ENCODE data around the gene IL18RAP. TPM values are rescaled to one million over a fixed set of nuclear protein-coding genes. Genes with fewer than 3 reads are reported as not detected.

IL18RAP gene
- polyA plus RNA-seq: 1.0 TPM
- long read RNA-seq, donor 1: 0 reads
- long read RNA-seq, donor 2: 0 reads
- long read RNA-seq, donor 3: 0 reads
- long read RNA-seq, donor 4: 0 reads
- long read RNA-seq, donor 5: 0 reads
- long read RNA-seq, donor 6, partial matches to known transcripts: 0 of 1 reads
- long read RNA-seq, donor 6, other reads (novel, unspliced or antisense): 0 of 1 reads
- long read RNA-seq, donor 7: 0 reads
- long read RNA-seq, donor 8: 0 reads
- long read RNA-seq, donor 9: 0 reads
- long read RNA-seq, donor 10: 0 reads
- long read RNA-seq, donor 11: 0 reads

DNA sequence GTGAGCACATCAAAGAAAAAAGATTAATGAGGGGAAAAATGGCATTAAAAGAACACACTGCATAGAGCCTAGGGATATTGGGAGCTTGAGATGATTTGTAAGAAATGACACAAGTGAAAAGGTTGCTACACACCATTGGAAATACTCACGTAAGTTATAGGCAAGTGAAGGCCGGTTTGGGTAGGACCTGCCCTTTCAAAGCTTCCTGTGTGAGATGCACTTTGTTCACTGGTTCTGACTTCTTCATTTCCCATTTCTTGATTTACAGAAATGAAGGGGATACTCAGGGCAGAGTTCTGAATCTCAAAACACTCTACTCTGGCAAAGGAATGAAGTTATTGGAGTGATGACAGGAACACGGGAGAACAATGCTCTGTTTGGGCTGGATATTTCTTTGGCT lies at the start of gene IL18RAP:
IL18RAP (plus strand) TSS at position 251 of the 400 bp plus-strand sequence; CDS start at position 369, 118 bp downstream.
- no peaks in the 10 kb centered on the region for H3K4me1 ChIP-seq (ENCODE audit: control insufficient read depth, insufficient read depth, low read length)
- no peak within 1 kb of the TSS for H3K4me3 ChIP-seq (ENCODE audit: low read length)
- 100% methylated on average over 1 of the region's 3 CpGs for WGBS (ENCODE audit: insufficient coverage, low lambda C conversion rate)

GRCh38 chr2:102376052-102376591 lies 46.8 kb upstream of the IL18RAP start:
- H3K4me3 ChIP-seq (ENCODE audit: low read length): no peak overlapping the region
- no peaks in the 10 kb centered on the region for H3K36me3 ChIP-seq (ENCODE audit: control insufficient read depth, insufficient read depth, low read length)
- H3K4me1 ChIP-seq (ENCODE audit: control insufficient read depth, insufficient read depth, low read length): no peaks in the 10 kb centered on the region
- no peak overlapping the region for H3K27ac ChIP-seq (ENCODE audit: low read length)
- 100% methylated on average over 1 of the region's 1 CpG for WGBS (ENCODE audit: insufficient coverage, low lambda C conversion rate)
- DNase-seq: no peak
- H3K27me3 ChIP-seq (ENCODE audit: control insufficient read depth, insufficient read depth, low read length): no peaks in the 10 kb centered on the region
- no peaks in the 10 kb centered on the region for H3K9me3 ChIP-seq (ENCODE audit: control insufficient read depth, low read depth, low read length)

More for the DNA sequence above, at the start of gene IL18RAP:
- no peaks in the 10 kb centered on the region for H3K9me3 ChIP-seq (ENCODE audit: control insufficient read depth, low read depth, low read length)
- no peak within 1 kb of the TSS for H3K27ac ChIP-seq (ENCODE audit: low read length)
- no peaks in the 10 kb centered on the region for H3K27me3 ChIP-seq (ENCODE audit: control insufficient read depth, insufficient read depth, low read length)
- H3K36me3 ChIP-seq (ENCODE audit: control insufficient read depth, insufficient read depth, low read length): no peaks in the 10 kb centered on the region
- DNase-seq: no peak

DNA sequence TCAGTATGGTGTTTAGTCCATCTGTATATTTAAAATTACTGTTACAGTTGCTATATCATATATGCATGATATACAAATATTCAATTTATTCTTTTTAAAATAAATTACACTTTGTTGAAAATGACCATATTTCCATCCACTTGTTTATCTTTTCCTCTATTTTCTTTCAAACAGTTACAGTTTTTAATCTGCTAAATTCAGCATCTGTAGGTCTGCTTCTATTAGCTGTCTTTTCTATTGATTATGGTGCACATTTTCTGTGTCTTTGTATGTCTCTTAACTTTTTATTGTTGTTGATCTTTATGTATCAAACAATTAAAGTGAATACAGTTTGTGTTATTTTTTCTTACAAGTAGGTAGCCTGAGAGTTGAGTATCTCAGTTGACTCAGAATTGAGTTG lies 39.2 kb upstream of the IL18RAP start:
- Histone ChIP-seq H3K27ac (ENCODE audit: low read length) (no peak overlapping the region), H3K36me3 (ENCODE audit: control insufficient read depth, insufficient read depth, low read length) (no peaks in the 10 kb centered on the region), H3K27me3 (ENCODE audit: control insufficient read depth, insufficient read depth, low read length) (no peaks in the 10 kb centered on the region), H3K9me3 (ENCODE audit: control insufficient read depth, low read depth, low read length) (peaks cover 2% of the 10 kb centered on the region), H3K4me3 (ENCODE audit: low read length) (no peak overlapping the region), H3K4me1 (ENCODE audit: control insufficient read depth, insufficient read depth, low read length) (no peaks in the 10 kb centered on the region)
- DNase-seq: no peak

GRCh38 chr2:102385522-102385921 lies 37.4 kb upstream of the IL18RAP start:
- H3K36me3 ChIP-seq (ENCODE audit: control insufficient read depth, insufficient read depth, low read length): no peaks in the 10 kb centered on the region
- H3K4me3 ChIP-seq (ENCODE audit: low read length): no peak overlapping the region
- no peak overlapping the region for H3K27ac ChIP-seq (ENCODE audit: low read length)
- WGBS (ENCODE audit: insufficient coverage, low lambda C conversion rate): no CpG with 5 or more reads among the region's 1 CpG
- DNase-seq: no peak
- H3K9me3 ChIP-seq (ENCODE audit: control insufficient read depth, low read depth, low read length): peaks cover 2% of the 10 kb centered on the region
- H3K4me1 ChIP-seq (ENCODE audit: control insufficient read depth, insufficient read depth, low read length): no peaks in the 10 kb centered on the region
- H3K27me3 ChIP-seq (ENCODE audit: control insufficient read depth, insufficient read depth, low read length): no peaks in the 10 kb centered on the region

GRCh38 chr2:102386004-102386403 lies 37.0 kb upstream of the IL18RAP start:
- Histone ChIP-seq H3K4me3 (ENCODE audit: low read length) (no peak overlapping the region), H3K36me3 (ENCODE audit: control insufficient read depth, insufficient read depth, low read length) (no peaks in the 10 kb centered on the region), H3K4me1 (ENCODE audit: control insufficient read depth, insufficient read depth, low read length) (no peaks in the 10 kb centered on the region), H3K27me3 (ENCODE audit: control insufficient read depth, insufficient read depth, low read length) (no peaks in the 10 kb centered on the region), H3K9me3 (ENCODE audit: control insufficient read depth, low read depth, low read length) (peaks cover 2% of the 10 kb centered on the region), H3K27ac (ENCODE audit: low read length) (no peak overlapping the region)
- no peak for DNase-seq
- no CpG with 5 or more reads among the region's 3 CpGs for WGBS (ENCODE audit: insufficient coverage, low lambda C conversion rate)

- Histone ChIP-seq H3K27ac (ENCODE audit: low read length) (no peak overlapping the region), H3K4me3 (ENCODE audit: low read length) (no peak overlapping the region), H3K9me3 (ENCODE audit: control insufficient read depth, low read depth, low read length) (peaks cover 2% of the 10 kb centered on the region), H3K4me1 (ENCODE audit: control insufficient read depth, insufficient read depth, low read length) (no peaks in the 10 kb centered on the region), H3K36me3 (ENCODE audit: control insufficient read depth, insufficient read depth, low read length) (no peaks in the 10 kb centered on the region), H3K27me3 (ENCODE audit: control insufficient read depth, insufficient read depth, low read length) (no peaks in the 10 kb centered on the region)
- DNase-seq: peak in 1 of 2 donors; percentile 1
- 80% methylated on average over 1 of the region's 3 CpGs for WGBS (ENCODE audit: insufficient coverage, low lambda C conversion rate)
These were observed 36.0 kb upstream of the IL18RAP start for GRCh38 chr2:102386867-102387541.

DNA sequence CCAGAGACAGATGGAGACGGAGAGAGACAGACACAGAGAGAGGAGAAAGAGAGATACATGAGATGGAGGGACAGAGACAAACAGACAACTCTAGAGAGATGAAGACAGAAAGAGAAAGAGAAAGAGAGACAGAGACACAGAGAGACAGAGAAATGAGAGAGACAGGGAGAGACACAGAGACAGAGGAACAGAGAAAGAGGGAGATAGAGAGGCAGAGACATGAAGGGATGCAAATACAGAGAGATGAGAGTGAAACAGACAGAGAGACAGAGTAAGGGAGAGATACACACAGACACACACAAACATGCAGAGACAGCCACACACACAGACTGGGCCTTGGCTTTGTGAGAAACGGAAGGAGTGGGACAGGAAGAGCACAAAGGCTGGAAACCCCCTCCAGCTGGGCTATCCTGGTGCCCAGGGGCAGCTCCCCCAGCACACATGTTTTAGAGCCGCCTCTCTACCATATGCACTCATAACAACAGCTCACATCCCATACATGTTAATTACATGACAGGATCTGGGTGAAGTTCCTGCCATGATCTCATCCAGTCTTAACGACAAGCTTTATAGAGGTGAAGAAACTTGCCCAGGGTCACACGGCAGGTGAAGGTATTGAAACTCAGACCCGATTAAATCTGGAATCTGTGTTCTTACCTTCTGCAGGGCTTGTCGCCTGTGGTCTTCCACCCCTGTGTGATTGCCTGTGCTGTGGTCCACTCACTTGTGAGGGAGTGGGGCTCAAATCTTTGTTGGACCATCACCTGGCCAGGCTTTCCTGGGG lies 35.0 kb upstream of the IL18RAP start:
- no peak for DNase-seq
- no peaks in the 10 kb centered on the region for H3K4me1 ChIP-seq (ENCODE audit: control insufficient read depth, insufficient read depth, low read length)
- 75% methylated on average over 1 of the region's 7 CpGs for whole genome bisulfite sequencing (ENCODE audit: insufficient coverage, low lambda C conversion rate)
- H3K27me3 ChIP-seq (ENCODE audit: control insufficient read depth, insufficient read depth, low read length): no peaks in the 10 kb centered on the region
- H3K9me3 ChIP-seq (ENCODE audit: control insufficient read depth, low read depth, low read length): peaks cover 2% of the 10 kb centered on the region
- H3K27ac ChIP-seq (ENCODE audit: low read length): no peak overlapping the region
- no peak overlapping the region for H3K4me3 ChIP-seq (ENCODE audit: low read length)
- H3K36me3 ChIP-seq (ENCODE audit: control insufficient read depth, insufficient read depth, low read length): no peaks in the 10 kb centered on the region

DNA sequence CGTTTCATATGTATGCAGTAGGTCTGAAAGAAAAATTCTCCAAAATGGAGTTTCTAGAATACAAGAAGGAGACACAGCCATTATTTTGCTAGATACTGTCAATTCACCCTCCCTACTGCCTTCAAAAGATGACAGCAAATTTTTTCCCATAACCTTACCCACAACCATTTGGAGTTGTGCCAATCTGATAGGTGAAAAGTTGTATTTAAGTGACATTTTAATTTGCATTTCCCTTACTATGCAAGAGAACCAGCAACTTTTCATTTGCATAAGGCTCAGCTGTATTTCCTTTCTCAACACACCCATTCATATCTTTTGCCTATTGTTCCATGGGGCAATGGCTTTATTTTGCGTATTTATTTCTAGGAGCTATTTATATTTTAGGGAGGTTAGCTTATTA lies 31.4 kb upstream of the IL18RAP start:
- H3K36me3 ChIP-seq (ENCODE audit: control insufficient read depth, insufficient read depth, low read length): no peaks in the 10 kb centered on the region
- WGBS (ENCODE audit: insufficient coverage, low lambda C conversion rate): 80% methylated on average over 1 of the region's 2 CpGs
- H3K9me3 ChIP-seq (ENCODE audit: control insufficient read depth, low read depth, low read length): no peaks in the 10 kb centered on the region
- no peak overlapping the region for H3K4me3 ChIP-seq (ENCODE audit: low read length)
- H3K4me1 ChIP-seq (ENCODE audit: control insufficient read depth, insufficient read depth, low read length): no peaks in the 10 kb centered on the region
- H3K27ac ChIP-seq (ENCODE audit: low read length): no peak overlapping the region
- DNase-seq: no peak
- H3K27me3 ChIP-seq (ENCODE audit: control insufficient read depth, insufficient read depth, low read length): no peaks in the 10 kb centered on the region

GRCh38 chr2:102392096-102392495 lies 30.9 kb upstream of the IL18RAP start:
- Histone ChIP-seq H3K4me3 (ENCODE audit: low read length) (no peak overlapping the region), H3K9me3 (ENCODE audit: control insufficient read depth, low read depth, low read length) (no peaks in the 10 kb centered on the region), H3K27me3 (ENCODE audit: control insufficient read depth, insufficient read depth, low read length) (no peaks in the 10 kb centered on the region), H3K27ac (ENCODE audit: low read length) (no peak overlapping the region), H3K4me1 (ENCODE audit: control insufficient read depth, insufficient read depth, low read length) (no peaks in the 10 kb centered on the region), H3K36me3 (ENCODE audit: control insufficient read depth, insufficient read depth, low read length) (no peaks in the 10 kb centered on the region)
- no peak for DNase-seq
- WGBS (ENCODE audit: insufficient coverage, low lambda C conversion rate): no CpG with 5 or more reads among the region's 3 CpGs

GRCh38 chr2:102392942-102393341 lies 30.0 kb upstream of the IL18RAP start:
- Histone ChIP-seq H3K4me1 (ENCODE audit: control insufficient read depth, insufficient read depth, low read length) (no peaks in the 10 kb centered on the region), H3K27ac (ENCODE audit: low read length) (no peak overlapping the region), H3K9me3 (ENCODE audit: control insufficient read depth, low read depth, low read length) (no peaks in the 10 kb centered on the region), H3K27me3 (ENCODE audit: control insufficient read depth, insufficient read depth, low read length) (no peaks in the 10 kb centered on the region), H3K36me3 (ENCODE audit: control insufficient read depth, insufficient read depth, low read length) (no peaks in the 10 kb centered on the region), H3K4me3 (ENCODE audit: low read length) (no peak overlapping the region)
- no CpG with 5 or more reads among the region's 1 CpG for whole genome bisulfite sequencing (ENCODE audit: insufficient coverage, low lambda C conversion rate)
- no peak for DNase-seq
